GM18873 (cell line): ENCODE results near the gene SEC11C.
"Not testable (repeated sequence)": the region's sequence is repeated elsewhere in the genome, so short reads cannot be mapped to it uniquely, and the experiment has no call there.

Source experiments
- ATAC-seq: cut with Tn5 transposase; IDR thresholded peaks from one replicate; pipeline ENCODE4 v1.9.1; 2021; ENCODE audit warnings: mild to moderate bottlenecking, moderate library complexity, moderate number of reproducible peaks; ENCODE audit not compliant: unreplicated experiment, low FRiP score

SEC11C gene

DNA sequence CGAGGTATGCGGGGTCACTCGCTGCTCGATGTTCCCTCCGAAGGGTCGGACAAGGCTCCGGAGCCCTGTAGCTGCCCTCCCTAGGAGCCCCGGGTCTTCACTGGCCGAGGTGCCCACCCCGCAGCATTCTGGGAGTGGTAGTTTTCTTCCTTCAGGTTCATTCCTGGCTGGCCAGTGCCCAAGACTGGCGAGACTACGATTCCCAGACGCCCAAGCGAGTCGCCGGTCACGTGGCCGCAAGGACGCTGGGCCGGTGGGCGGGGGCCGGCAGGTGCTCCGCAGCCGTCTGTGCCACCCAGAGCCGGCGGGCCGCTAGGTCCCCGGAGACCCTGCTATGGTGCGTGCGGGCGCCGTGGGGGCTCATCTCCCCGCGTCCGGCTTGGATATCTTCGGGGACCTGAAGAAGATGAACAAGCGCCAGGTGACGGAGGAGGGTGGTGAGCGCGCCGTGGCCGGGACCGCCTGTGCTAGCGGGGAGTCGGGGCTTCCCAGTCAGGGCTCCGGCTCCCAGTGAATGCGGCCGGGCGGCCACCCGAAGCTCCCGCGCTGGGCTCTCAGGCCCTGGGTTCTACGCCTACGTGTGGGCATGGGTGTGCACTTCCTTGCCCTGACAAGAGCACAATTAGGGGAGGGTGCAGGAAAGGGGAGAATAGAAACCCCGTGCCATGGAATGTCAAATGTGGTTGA is at the start of gene SEC11C:
SEC11C (plus strand) TSS at position 270 of the 687 bp plus-strand sequence; CDS start at position 335, 65 bp downstream.
- ATAC-seq: peak; percentile 86

DNA sequence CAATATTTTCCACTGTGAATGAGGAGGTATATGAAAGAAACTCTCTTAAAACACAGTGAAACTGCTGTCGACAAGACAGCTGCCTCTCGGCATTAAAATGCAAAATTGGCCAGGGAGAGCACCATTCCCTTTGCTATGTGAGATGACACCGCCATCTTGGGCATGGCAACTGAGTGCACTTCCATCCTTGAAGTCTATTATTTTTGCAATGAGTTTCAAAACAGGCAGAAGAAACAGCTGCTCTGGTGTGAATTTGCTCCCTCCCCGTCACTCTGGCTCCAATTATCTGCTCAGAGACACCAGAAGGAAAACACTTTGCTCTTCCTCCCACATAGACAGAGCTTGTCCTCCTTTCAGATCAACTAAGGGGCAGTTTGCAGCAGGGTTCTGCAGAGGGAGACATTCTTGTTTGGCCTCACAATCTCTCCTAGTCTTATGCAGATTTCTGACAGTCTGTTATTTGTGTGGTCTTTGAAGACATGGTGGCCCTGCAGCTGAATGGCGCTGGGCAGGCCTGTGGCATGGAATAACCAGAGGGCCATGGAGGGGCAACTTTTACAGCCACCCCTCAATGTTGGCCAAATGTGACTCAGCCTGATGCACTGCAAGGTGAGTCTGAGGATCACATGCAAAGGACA is 48.6 kb upstream of the SEC11C start:
- no peak for ATAC-seq

DNA sequence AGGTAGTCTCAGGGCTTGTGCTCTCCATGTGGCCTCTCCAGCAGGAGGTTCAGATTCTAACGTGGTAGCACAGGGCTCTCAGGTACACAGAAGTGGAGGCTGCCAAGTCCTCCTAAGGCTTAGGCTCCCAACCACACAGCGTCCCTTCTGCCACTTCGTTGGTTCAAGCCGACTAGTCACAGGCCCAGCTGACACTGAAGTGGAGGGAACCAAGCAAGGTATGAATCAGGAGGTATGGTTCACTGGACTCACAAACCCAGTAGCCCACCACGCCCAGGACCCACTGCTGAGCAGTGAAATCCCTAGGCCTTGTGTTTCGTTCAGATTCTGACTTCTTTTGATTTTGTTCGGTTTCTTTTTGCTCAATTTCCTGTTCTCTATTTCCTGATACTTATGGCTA is 46.0 kb upstream of the SEC11C start:
- ATAC-seq: no peak

DNA sequence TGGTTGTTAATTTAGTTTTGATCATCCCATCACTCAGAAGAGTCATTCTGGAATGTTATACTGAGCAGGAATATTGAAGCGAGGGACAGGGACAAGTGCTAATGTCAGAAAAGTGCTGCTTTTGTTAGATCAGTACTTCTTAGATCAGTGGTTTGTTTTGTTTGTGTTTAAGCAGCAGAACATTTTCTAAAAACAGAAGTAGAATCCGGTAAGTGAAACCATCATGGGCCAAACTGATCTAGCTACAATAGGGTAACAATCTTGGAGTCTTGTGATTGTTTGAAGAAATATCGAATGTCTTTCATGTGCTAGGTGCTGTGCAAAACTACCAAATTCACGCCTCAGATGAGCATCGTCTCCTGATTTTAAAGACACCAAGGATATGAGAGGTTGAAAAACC is 45.1 kb upstream of the SEC11C start:
- no peak for ATAC-seq

DNA sequence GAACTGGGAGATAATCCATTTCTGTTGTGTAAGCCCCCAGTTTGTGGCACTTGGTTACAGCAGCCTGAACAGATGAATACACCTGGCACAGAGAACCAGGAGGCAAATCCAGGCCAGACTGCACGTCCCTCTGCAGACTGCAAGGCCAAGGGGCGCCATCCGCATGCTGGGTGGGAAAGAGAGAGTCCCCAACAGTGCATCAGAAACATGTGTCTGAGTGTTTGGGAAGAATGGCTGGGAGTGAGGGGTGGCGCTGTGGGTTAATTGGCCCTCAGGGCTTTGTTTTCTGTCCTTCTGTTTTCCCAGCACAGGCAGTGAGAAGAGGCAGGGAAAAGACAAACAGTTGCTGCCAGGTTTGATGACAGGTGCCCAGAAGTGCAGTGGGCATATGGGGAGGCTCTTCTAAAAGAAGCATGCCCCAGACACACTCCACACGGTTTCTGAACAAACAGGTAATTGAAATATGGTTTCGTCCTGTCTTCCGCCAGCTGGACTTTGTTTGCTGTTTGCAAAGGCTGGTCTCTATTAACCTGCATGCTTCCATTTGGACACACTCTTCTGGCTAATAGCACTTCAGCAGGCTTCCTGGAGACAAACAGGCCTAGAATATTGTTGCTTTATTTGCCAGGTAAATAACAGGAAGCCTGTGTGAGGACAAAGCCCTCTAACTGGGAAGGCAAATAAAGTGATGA is 43.4 kb upstream of the SEC11C start:
- ATAC-seq: no peak

DNA sequence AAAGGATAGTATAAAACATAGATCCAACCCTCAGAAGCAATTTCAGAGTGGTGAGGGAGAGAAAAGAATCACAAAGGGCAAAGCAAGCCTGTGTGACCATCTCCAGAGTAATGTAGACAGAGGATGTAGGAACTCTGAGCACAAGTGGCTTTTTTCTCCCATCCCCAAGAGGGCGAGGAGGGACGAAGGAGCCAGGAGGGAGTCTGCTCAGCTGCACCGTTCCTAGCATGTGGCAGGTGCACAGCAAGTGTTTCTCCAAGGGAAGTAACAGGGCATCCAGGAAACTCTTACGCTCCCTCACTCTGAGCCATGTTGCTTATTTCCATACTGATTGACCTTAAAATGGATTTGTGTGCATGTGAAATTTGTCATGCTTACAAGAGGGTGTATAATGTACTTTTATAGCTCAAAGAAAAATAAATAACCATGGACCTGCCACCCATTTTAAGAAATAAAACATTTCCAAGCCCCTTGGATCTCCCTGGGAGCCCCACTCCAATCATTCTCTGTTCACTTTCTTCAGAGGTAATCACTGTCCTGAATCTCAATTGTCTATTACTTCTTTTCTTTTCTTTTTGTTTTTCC is 37.8 kb upstream of the SEC11C start:
- ATAC-seq: no peak

DNA sequence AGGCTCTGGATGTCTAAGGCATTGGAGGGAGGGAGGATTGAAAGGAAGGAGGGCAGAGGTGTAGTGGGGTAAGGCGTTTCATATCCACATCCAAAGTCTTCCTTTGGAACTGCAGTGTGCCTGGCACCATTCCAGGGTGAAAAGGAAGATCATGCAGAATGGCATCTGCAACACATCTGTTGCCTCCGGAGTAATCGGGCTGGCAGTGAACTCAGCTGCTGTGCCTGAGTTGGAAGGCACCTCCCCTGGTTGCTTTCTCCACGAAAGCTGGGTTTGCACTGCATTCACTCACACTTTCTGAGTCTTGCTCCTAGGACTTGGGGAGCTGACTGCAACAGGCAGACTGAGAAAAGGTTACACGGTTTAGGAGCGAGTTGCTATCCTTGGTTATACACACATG is 30.3 kb upstream of the SEC11C start:
- no peak for ATAC-seq

DNA sequence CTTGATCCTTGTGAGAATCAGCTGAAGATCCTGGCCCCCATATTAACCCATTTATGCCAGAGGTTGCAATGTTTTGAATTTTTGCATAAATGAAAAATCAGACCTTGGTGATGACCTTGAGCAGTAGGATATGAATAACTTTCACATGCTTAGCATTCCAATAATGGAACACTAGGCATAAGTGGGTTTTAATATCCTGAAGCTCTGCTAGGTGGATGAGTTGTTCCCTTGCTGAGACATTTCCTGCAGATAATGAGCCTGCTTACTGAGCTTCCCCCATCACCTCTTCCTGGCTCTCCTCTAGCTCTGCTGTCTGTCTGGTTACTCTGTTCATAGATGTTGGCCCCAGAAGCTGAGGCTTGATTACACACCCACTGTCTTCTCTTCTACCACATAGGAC is 25.5 kb upstream of the SEC11C start:
- ATAC-seq: no peak

DNA sequence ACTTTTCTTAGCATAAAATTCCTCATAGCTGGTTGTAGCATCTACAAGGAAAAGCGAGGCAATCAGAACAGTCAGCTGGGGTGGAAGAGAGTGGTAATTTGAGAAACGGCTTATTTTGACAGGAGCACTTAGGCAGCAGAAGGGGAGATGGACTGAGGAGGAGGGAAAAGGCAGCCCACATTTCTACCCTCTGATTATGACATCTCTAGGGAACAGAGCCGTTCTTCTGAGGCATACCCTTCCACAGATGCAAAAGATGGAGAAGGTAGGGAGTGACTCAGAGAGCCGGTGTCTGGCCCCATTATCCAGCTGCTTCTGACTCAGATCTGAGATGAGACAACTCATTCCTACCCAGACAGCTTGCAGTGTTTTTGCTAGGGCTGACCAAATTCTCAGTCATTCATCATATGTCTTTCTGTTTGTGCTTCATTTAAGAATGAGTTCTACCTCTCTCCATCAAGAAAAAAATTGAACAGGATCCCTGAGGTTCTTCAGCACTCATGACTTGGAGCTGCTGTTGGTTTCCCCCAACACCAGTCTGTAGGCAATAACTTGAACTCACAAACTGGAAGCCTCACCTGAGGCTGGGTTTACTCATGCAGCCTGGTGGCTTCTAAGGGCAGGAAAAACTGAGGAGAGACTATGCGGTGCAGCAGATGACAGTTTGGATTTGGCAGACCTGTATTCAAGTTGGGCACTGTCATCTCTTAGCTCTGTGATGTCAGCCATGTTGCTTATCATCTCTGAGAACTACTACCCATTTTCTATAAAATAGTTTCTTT is 15.9 kb upstream of the SEC11C start:
- ATAC-seq: peak; percentile 58

DNA sequence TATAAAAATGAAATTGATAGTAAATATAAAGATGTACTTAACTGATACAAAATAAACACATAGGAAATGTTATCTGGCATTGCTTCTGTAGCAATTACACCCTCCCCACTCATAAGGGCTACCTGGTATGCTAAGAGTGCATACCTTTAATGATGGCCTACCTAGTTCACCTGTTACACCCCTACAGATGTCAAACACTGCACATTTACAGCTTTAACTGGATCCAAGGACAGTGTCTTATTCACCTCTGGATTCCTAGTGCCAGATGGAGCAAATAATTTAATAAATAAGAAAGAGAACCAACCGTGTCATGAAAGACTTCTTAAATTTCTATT is 15.3 kb upstream of the SEC11C start:
- ATAC-seq: no peak

DNA sequence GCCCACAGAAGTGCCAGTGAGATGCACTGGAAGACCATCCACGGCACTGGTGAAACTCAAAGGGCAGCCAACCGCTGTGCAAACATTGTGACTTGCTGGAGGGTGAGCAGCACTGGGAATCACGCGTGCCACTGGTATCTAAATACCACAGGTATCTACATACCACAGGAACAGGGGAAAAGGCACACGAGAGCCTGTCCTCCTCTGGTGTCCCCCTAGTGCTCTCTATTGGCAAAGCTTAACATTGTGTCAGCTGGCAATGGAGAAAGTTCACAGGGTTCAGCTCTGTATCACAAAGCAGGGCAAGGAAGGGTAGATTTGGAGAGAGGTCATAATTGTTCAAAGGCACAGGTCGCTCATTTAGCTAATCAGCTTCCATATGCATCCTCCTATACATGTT is 12.6 kb upstream of the SEC11C start:
- no peak for ATAC-seq

DNA sequence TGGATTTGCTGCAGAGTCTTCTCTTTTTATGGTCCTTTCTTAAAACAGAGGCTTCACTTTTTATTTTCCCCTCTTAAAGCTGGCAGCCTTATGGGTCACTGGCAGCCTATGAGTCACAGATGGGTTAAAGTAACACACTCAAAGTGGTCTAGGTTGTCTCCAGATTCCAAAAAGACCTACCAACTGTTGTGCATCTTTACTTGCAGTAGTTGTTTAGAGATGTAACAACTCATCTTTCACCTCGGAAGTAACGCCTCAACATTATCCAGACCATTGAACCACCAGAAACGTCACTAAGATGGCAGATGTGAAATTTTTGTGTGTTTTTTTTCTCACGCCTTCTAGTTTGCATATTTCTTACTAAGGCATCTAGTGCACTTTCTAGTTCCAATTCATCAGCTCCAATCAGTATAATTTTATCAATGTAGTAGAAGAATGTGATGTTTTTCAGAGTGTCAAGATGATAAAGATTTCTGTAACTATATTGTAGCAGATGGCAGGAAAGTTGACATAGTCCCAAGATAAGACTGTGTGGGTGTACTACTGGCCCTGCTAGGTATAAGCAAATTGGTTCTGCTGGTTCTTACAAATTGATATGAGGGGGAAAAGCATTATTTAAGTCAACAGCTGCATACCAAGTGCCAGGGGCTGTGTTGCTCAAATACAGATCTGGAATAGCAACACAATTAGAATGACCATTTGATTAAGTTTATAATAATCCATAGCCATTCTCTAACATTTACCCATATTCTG is 9.6 kb upstream of the SEC11C start:
- no peak for ATAC-seq

DNA sequence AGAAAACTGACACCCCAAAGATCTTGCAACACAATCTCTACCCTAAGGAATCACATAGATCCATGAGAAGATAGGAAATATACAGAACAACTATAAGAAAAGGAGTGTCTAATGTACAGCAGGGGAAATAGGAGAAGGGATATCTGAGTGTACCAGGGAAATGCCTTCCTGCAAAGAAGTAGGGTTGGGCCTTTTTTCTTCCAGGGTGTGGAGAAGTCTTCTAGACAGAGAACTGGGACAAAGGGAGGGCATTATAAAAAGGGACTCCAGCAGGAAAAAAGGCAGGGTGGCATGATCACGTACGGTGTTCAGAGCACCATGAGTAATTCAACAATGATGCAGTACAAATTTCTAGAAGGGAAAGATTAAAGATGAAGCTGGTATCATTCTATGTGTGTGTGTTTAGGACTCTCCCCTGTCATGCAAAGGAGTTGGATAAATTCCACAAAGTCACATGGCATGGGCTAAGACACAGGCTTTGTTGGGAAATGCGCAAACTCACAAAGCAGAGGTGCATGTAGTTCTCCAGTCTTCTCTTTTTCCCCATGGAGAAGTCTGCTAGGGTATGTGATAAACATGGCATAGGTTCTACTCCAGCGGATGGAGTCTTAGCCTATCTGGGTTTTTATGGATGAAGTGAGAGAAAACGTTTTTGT is 6.7 kb upstream of the SEC11C start:
- no peak for ATAC-seq

DNA sequence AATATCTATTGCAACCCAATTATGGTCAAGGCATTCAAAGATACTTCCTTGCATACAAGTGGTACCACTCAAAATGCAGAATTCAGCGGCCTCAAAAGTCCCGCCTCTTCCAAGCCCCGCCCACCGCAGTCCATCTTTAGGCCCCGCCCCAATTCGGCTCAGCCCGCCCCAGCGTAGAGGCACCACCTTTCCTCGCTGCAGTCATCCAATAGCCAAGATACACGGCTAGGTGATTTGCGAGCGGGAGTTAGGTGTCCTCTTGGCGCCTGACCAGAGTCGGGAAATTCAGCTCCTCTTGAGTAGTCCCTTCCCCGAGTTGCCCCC is 431 bp upstream of the SEC11C start:
- ATAC-seq: peak; percentile 58

DNA sequence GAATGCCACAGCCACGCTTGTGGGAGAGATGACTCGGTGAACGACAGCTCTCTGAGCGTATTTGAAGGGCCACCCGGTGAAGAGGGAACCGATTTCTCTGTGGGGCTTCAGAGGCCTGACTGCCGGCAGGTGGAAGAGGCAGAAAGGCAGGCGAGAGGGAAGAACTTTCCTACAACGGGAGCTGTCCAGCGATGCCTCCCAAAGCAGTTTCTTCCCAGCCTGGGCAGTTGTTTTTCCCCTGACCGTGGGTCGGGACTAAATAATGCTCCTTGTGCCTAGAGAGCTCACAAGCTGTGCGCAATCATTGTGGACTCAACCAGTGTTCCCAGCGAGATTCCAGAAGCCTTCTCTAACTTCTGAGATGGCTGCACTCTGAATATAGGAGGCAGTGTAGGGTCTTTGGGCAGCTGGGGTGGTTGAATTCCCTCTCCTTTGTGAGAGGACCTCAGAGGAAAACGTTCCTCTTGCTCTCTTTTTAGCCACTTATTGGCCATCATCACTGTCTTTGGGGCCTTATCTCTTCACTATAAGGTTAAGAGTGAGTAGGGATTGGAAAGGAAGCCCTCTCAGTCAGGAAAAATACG is 710 bp downstream of the SEC11C start:
- ATAC-seq: no peak

DNA sequence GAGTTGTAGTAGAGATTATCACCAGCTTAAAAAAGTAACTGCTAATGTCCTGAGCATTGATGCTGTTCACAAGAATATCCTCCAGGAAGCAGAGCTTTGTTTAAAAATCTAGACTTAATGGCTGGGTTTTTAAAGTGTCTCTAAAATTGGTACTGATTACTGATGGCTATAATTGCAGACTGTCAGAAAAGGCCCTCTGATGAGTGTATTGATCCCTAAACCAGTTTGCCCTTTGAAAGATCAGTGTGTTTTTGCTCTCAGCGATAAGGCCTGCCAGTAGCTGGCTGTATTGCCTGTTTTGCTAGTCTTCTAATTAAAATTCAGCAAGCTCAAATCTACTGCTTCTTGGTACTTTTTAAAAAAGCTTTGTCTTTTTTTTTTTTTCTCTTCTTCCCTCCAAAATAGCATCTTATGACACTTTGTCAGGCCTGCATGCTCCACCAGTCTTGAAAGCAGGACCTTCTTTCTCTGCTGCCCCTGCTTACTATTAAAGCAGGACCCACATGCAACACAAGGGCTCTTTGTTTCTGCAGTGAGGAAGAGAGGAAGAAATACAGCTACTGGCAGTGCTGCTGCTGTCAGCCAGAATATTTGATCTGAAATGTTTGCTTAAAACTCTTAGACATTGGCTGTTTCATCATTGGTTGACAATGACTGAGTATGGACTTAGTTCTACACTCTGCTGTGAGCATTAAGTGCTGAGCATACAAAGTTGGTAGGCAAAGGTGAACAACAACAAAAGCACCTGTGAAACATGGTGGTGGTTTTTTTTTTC is 1.8 kb downstream of the SEC11C start:
- ATAC-seq: no peak

DNA sequence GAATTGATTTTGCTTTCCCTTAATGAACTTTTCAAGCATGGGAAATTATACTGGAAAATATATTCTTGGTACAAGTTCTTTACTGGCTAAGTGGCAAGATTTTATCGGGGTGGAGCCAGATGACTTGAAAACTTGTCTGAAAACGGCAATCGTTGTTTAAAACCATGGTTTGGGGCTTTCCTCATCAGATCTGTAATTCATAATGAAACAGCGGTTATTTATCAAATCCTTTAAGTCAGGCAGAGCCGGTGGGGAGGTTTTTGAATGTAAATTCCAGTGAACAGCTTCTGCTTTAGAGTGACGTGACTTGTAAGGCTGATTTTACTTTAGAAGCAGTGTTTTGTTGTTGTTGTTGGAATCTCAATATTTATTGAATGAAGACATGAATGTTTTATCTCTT is 2.6 kb downstream of the SEC11C start:
- no peak for ATAC-seq

DNA sequence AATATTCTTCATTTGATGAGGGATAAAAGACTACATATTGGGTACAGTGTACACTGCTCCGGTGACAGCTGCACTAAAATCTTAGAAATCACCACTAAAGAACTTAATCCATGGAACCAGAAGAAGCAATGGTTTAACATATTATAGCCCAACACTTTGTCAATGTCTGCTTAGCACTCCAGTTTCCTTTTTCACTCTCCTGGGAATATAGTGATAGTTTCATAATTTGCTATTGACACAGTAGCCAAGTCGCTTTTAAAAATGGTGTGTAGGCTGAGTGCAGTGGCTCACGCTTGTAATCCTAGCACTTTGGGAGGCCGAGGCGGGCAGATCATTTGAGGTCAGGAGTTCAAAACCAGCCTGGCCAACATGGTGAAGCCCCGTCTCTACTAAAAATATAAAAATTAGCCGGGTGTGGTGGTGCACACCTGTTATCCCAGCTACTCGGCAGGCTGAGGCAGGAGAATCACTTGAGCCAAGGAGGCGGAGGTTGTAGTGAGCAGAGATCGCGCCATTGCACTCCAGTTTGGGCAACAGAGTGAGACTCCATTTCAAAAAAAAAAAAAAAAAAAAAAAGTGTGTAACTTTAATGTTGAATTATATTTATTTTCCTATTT is 3.2 kb downstream of the SEC11C start:
- ATAC-seq: not testable (repeated sequence)
